HG02840 (cell line): ENCODE data around the gene PRDM4.
"Not testable (repeated sequence)": the region's sequence is repeated elsewhere in the genome, so short reads cannot be mapped to it uniquely, and the experiment has no call there.

Experiments used
- ATAC-seq: cut with Tn5 transposase; IDR thresholded peaks from one replicate; pipeline ENCODE4 v1.9.1; 2021; ENCODE audit warnings: mild to moderate bottlenecking, moderate library complexity, moderate number of reproducible peaks; ENCODE audit not compliant: unreplicated experiment, low FRiP score

The PRDM4 gene

DNA sequence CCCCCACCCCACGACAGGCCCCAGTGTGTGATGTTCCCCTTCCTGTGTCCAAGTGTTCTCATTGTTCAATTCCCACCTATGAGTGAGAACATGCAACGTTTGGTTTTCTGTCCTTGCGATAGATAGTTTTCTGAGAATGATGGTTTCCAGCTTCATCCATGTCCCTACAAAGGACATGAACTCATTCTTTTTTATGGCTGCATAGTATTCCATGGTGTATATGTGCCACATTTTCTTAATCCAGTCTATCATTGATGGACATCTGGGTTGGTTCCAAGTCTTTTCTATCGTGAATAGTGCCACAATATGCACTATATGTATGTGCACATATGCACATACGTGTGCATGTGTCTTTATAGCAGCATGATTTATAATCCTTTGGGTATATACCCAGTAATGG, 55.4 kb downstream of the PRDM4 start:
- not testable (repeated sequence) for ATAC-seq

DNA sequence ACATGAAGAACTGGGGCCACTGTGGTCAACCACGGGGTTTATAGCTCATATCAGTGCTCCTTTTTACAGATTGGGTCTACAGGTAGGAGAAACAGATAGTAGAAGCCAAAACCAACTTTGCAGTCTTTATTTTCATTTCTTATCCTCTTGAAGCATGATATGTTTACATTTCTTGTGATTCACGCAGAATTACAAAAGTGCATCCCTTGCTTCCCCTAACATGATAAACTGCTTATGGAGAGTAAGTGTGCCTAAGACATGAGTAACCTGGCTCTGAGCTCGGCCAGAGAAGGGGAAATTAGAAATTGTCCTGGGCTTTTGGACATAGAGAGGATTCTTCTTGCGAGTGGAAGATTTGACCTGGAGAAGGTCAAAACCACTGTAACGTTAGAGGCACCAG, 56.9 kb downstream of the PRDM4 start:
- no peak for ATAC-seq

DNA sequence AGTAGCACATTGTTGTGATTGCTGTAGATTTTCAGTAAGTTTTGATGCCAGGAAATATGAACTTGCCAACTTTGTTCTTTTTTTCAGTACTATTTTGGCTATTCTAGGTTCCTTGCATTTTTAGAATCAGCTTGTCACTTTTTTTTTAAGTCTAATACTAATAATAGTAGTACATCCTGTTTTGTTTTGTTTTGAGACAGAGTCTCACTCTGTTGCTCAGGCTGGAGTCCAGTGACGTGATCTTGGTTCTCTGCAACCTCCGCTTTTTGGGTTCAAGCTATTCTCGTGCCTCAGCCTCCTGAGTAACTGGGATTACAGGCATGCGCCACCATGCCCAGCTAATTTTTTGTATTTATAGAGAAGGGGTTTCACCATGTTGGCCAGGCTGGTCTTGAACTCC, 58.8 kb downstream of the PRDM4 start:
- ATAC-seq: no peak

DNA sequence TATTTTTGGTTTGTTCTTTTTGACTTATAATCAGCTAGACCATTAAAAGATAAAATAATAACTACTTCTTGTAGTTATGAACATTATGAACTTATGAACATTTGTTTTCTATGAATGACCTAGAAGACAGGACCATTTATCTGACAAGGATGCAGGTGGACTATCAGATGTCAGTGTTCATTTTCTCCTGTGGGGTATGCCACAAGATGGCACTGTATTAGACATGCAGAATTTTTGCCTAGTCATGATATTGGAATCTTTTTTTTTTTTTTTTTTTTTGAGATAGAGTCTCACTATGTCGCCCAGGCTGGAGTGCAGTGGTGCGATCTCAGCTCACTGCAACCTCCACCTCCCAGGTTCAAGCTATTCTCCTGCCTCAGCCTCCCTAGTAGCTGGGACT, 65.2 kb downstream of the PRDM4 start:
- ATAC-seq: not testable (repeated sequence)

DNA sequence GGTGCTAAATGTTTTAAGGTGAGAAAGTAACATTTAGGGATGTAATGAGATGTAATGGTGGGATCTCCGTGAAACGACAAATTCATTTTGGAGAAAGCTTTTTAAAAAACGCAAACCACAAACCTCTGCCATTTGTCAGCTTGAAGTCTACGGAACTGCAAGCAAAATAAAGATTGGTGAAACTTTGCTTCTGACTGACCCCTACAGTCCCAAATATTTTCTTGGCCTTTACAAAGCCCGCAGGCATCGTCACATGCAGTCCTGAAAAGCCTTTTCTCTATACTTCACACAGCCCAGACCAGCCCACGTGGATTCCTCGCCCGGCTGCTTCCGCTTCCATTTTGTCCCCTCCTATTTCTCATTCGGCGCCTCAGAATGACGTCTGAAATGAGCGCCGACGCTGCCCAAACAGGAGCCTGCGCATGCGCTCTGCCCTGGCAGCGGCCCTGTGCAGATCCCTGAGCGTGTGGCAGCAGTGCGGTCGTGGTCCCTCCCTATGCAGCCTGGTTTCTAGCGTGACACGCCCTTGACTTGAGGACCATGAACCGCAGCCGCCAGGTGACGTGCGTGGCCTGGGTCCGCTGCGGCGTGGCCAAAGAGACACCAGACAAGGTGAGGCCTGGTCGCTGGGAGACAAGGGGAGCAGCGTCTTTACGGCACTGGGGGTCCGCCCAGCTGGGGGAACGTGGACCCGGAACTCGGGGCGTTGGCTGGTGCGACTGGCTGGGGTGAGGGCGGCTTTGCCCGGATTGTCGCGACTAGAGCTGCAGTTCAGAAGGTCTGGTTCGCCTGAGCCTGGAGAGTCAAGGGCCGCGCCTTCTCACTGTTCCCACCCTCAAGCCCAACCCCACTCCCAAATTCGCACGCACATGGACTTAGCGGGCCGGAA, 75.3 kb downstream of the PRDM4 start, which contains the start of gene PWP1:
Gene PWP1 (plus strand): TSS at position 440 of the 889 bp plus-strand sequence. CDS start 101 bp downstream, at position 541.
- ATAC-seq: peak; percentile 89

DNA sequence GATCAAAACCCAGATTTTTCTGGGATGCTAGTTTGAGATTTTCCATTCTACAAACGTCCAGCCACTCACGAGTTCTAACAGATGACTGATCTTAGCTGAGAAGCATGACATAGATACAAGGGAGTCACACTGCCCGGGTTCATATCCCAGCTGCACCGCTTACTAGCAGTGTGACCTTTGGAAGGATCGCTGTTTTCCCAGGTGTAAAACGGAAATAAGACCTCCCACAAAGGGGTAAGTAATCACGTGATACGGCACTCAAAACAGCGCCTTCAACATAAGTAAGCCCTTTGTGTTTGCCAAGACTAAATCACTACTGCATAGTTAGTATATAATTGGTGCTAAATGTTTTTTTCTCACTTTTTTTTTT, 76.0 kb downstream of the PRDM4 start:
- no peak for ATAC-seq

DNA sequence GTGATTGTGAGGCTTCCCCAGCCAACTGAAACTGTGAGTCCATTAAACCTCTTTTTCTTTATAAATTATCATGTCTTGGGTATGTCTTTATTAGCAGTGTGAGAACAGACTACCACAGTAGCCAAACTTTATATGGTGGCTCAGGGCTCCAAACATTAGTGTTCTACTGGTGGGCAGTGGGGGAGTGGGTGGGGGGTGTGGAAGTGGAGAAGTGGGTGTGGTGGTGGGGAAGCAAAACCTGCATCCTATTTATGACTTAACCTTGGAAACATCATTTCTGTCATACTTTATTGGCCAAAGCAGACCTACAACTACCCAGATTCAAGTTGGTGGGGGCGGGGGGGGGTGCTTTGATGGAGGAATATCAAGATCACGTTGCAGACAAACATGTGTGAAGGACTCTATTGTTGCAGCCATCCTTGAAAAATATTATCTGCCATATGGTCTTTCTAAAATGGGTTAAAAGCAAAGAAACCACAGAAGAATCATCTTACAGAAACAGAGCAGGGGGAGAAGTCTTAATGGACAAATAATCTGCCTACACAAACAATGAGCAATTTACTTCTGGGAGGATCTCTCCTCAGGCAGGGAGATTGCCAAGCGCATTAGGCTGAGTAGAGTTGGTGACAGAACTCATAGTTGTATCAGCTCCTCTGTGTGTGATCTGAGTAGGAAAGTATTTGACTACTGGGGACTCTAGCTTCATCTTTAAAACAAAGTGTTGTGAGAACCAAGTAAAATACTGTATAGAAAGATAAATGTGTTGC, 76.7 kb downstream of the PRDM4 start:
- ATAC-seq: no peak
